Measurements from ENCODE around the gene PAPPA2. TPM values are rescaled to one million over a fixed set of nuclear protein-coding genes. Genes with fewer than 3 reads are reported as not detected.

Gene PAPPA2
- total RNA-seq, 1 donor, result 7.0 TPM

GRCh38 chr1:176694713-176695112 lies 231.7 kb downstream of the PAPPA2 start:
- no peak for TF ChIP-seq CTCF (IDR thresholded peaks at IDR 0.05; ENCODE audit: insufficient read depth, low read length)
- H3K4me3 ChIP-seq (ENCODE audit: low read depth, low read length), result no peak overlapping the region
- DNase-seq (ENCODE audit: low read depth), result no peak

GRCh38 chr1:176696109-176696508 lies 233.1 kb downstream of the PAPPA2 start:
- no peak for DNase-seq (ENCODE audit: low read depth)
- TF ChIP-seq CTCF (IDR thresholded peaks at IDR 0.05; ENCODE audit: insufficient read depth, low read length), result no peak
- no peak overlapping the region for H3K4me3 ChIP-seq (ENCODE audit: low read depth, low read length)

DNA sequence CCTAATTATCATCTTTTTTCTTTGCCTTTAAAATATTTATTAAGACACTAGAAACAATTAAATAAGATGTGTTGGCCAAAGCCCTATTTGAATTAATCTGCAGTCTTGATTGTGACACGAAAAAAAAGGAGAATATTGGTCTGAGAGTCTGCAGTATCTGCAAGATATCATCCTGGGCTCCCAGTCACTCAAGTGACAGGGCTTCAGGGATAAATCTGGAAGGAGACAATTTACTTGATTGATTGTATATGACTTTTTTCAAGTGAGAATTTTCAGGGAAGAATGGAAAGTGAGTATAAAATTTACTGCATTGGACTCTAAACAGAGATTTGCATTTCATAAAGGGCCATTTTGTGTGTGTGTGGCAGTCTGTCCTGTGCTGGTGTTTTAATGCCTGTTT lies 233.7 kb downstream of the PAPPA2 start:
- no peak overlapping the region for H3K4me3 ChIP-seq (ENCODE audit: low read depth, low read length)
- no peak for TF ChIP-seq CTCF (IDR thresholded peaks at IDR 0.05; ENCODE audit: insufficient read depth, low read length)
- no peak for DNase-seq (ENCODE audit: low read depth)

DNA sequence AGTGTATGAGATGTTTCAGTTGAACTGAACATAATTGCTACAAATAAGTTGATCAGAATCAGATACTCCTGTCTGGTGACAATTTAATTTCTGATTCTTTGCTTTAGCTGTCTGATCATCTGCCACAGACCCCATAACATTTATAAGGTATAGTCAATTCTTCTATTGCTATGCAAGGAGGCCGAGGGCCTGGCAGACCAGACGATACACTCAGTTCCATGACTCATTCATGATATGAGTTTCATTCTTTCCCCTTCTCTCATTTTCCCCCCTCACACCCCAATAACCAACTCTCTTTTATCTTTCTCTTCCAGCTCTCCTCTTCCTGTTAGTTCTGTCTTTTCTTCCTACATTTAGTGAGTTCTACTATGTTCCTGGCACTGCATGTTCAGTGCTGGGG lies 236.8 kb downstream of the PAPPA2 start:
- no peak for TF ChIP-seq CTCF (IDR thresholded peaks at IDR 0.05; ENCODE audit: insufficient read depth, low read length)
- no peak overlapping the region for H3K4me3 ChIP-seq (ENCODE audit: low read depth, low read length)
- no peak for DNase-seq (ENCODE audit: low read depth)

GRCh38 chr1:176701151-176701866 lies 238.3 kb downstream of the PAPPA2 start:
- TF ChIP-seq CTCF (IDR thresholded peaks at IDR 0.05; ENCODE audit: insufficient read depth, low read length), result no peak
- H3K4me3 ChIP-seq (ENCODE audit: low read depth, low read length), result no peak overlapping the region
- no peak for DNase-seq (ENCODE audit: low read depth)

DNA sequence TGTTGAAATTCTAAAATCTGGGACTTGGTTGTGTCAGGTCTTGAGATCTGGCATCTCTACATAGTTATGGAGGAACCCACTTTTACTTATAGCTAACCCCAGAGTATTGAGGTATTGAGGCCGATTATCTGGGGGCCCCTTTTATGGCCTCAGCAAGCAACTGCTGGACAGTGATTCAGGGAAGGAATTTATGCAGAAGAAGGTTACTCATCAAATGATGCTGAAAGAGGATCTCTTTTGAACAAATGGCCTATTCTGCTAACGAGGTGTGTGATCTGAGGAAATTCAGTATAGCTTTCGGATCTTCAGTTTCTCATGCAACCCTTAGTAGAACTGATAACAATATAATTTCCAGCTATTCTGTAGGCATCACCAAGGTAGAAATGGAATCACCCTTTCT lies 239.9 kb downstream of the PAPPA2 start:
- no peak overlapping the region for H3K4me3 ChIP-seq (ENCODE audit: low read depth, low read length)
- DNase-seq (ENCODE audit: low read depth), result no peak
- no peak for TF ChIP-seq CTCF (IDR thresholded peaks at IDR 0.05; ENCODE audit: insufficient read depth, low read length)

GRCh38 chr1:176705585-176705984 lies 242.6 kb downstream of the PAPPA2 start:
- no peak overlapping the region for H3K4me3 ChIP-seq (ENCODE audit: low read depth, low read length)
- TF ChIP-seq CTCF (IDR thresholded peaks at IDR 0.05; ENCODE audit: insufficient read depth, low read length), result no peak
- DNase-seq (ENCODE audit: low read depth), result no peak

All from fibroblast of the aortic adventitia (primary cell).